ENCODE data around the gene CAV2.

Gene CAV2

GRCh38 chr7:116553168-116553964 is 53.8 kb downstream of the CAV2 start:
- no peaks in the 10 kb centered on the region for H3K36me3 Mint-ChIP-seq (ENCODE audit: low read depth)
- no peaks in the 10 kb centered on the region for H3K9me3 Mint-ChIP-seq
- H3K4me1 Mint-ChIP-seq (ENCODE audit: low read depth): no peaks in the 10 kb centered on the region
- peaks cover 19% of the 10 kb centered on the region for H3K27me3 Mint-ChIP-seq (ENCODE audit: low read depth)
- no peak for DNase-seq (ENCODE audit: low spot score)
- no peak overlapping the region for H3K4me3 Mint-ChIP-seq
- H3K27ac Mint-ChIP-seq: no peak overlapping the region

GRCh38 chr7:116554436-116554835 is 54.9 kb downstream of the CAV2 start:
- no peak overlapping the region for H3K27ac Mint-ChIP-seq
- DNase-seq (ENCODE audit: low spot score): no peak
- no peak overlapping the region for H3K4me3 Mint-ChIP-seq
- H3K9me3 Mint-ChIP-seq: no peaks in the 10 kb centered on the region
- no peaks in the 10 kb centered on the region for H3K4me1 Mint-ChIP-seq (ENCODE audit: low read depth)
- H3K36me3 Mint-ChIP-seq (ENCODE audit: low read depth): no peaks in the 10 kb centered on the region
- peaks cover 25% of the 10 kb centered on the region for H3K27me3 Mint-ChIP-seq (ENCODE audit: low read depth)

- Mint-ChIP-seq H3K36me3 (ENCODE audit: low read depth) (no peaks in the 10 kb centered on the region), H3K27me3 (ENCODE audit: low read depth) (peaks cover 28% of the 10 kb centered on the region), H3K4me1 (ENCODE audit: low read depth) (no peaks in the 10 kb centered on the region), H3K4me3 (no peak overlapping the region), H3K27ac (no peak overlapping the region), H3K9me3 (no peaks in the 10 kb centered on the region)
- no peak for DNase-seq (ENCODE audit: low spot score)
Measured at GRCh38 chr7:116554911-116555310, 55.4 kb downstream of the CAV2 start.

- no peak overlapping the region for H3K27ac Mint-ChIP-seq
- no peak overlapping the region for H3K4me3 Mint-ChIP-seq
- H3K4me1 Mint-ChIP-seq (ENCODE audit: low read depth): no peaks in the 10 kb centered on the region
- no peaks in the 10 kb centered on the region for H3K36me3 Mint-ChIP-seq (ENCODE audit: low read depth)
- no peak for DNase-seq (ENCODE audit: low spot score)
- peaks cover 35% of the 10 kb centered on the region for H3K27me3 Mint-ChIP-seq (ENCODE audit: low read depth)
- H3K9me3 Mint-ChIP-seq: no peaks in the 10 kb centered on the region
Measured at GRCh38 chr7:116557066-116557585, 57.6 kb downstream of the CAV2 start.

GRCh38 chr7:116557901-116558300 is 58.4 kb downstream of the CAV2 start:
- Mint-ChIP-seq H3K9me3 (no peaks in the 10 kb centered on the region), H3K27ac (no peak overlapping the region), H3K4me1 (ENCODE audit: low read depth) (no peaks in the 10 kb centered on the region), H3K27me3 (ENCODE audit: low read depth) (peaks cover 37% of the 10 kb centered on the region), H3K4me3 (no peak overlapping the region), H3K36me3 (ENCODE audit: low read depth) (no peaks in the 10 kb centered on the region)
- DNase-seq (ENCODE audit: low spot score): no peak
